Measurements from ENCODE around the gene SMG5.

SMG5 gene

DNA sequence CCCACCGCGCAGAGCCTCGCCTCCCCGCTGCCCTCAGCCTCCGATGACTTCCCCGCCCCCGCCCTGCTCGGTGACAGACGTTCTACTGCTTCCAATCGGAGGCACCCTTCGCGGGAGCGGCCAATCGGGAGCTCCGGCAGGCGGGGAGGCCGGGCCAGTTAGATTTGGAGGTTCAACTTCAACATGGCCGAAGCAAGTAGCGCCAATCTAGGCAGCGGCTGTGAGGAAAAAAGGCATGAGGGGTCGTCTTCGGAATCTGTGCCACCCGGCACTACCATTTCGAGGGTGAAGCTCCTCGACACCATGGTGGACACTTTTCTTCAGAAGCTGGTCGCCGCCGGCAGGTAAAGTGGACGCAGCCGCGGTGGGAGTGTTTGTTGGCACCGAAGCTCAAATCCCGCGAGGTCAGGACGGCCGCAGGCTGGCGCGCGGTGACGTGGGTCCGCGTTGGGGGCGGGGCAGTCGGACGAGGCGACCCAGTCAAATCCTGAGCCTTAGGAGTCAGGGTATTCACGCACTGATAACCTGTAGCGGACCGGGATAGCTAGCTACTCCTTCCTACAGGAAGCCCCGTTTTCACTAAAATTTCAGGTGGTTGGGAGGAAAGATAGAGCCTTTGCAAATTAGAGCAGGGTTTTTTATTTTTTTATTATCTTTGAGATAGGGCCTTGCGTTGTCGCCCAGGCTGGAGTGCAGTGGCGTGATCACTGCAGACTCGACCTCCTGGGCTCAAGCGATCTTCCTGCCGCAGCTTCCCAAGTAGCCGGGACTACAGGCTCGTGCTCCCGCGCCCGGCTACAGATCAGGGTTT lies 69.6 kb downstream of the SMG5 start, which contains the start of gene PMF1:
PMF1 (plus strand) TSS at position 175 of the 811 bp plus-strand sequence; CDS start at position 184, 9 bp downstream.
- DNase-seq, result peak; percentile 98

DNA sequence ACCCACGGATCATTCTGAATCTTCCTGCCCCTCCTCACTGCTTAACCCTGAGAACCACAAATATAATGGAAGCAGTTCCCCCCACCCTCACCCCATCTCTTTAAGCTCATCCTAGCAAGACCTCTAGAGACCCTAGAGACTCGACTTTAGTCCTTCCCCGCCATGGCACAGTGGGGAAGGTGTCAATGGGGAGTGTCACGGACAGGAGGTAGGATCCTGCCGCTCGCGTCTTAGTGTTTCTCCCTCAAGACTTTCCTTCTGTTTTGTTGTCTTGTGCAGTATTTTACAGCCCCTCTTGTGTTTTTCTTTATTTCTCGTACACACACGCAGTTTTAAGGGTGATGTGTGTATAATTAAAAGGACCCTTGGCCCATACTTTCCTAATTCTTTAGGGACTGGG lies 70.5 kb downstream of the SMG5 start:
- no peak for DNase-seq

DNA sequence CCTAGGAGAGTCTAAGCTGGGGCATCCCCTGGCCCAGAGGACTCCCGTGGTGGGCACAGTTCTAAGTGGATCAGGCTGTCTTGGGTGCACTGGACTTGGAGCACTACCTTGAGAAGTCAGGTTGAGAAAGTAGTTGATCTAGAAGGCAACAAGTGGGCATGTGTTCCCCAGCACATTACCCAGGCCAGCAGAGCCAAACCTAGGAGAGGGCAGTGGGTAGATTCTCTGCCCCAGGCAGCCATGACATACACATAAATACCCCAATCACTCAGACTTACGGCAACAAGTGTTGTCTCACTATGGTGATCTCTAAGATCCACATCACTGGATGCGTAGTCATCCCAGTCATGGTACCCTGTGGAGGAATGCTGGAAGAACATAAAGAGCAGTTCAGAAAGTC lies 71.4 kb downstream of the SMG5 start:
- no peak for DNase-seq

DNA sequence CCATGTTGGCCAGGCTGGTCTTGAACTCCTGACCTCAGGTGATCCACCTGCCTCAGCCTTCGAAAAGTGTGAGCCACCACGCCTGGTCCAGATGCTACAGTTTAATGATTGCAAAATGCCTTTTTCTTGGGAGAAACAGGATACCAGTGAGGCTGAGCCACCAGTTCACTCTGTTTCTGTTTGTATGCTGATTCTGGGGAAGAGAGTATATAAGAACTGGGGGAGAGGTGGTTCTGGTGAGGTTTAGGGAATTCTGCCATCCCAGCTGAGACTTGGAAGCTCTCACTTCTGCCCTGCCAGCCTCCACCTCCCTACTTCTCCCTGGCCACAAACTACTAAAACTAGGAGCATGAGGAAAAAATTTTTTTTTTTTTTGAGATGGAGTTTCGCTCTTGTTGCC lies 77.9 kb downstream of the SMG5 start:
- DNase-seq, result no peak

DNA sequence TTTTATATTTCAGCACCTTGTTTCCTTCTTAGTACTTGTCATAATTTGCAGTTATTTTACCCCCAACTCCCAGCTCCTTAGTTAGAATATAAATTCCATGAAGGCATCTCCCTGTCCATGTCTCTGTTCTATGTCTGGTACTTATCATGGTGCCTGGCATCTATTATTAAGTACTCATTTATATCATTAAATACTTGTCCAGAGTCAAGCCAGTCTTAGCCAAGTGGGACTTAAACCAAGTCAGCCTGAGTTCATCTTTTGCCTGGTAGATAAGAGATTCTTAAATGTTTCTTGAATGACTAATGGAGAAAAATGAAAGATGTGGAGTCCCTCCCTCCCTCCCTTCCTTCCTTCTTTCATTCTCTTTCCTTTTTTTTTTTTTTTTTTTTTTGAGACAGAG lies 79.3 kb downstream of the SMG5 start:
- no peak for DNase-seq

DNA sequence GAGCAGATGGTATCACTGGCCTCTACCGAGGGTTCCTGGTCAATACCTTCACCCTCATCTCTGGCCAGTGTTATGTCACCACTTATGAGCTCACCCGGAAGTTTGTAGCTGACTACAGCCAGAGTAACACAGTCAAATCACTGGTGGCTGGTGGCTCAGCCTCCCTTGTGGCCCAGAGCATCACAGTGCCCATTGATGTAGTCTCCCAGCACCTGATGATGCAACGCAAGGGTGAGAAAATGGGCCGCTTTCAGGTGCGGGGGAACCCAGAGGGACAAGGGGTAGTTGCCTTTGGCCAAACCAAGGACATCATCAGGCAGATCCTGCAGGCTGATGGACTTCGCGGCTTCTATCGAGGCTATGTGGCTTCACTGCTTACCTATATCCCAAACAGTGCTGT lies 82.6 kb downstream of the SMG5 start:
- DNase-seq, result no peak

Measured in DMS53 (cell line).